EH (cell line): ENCODE data around the gene DCP1A.

Source experiments
- DNase-seq: peaks from one replicate; pipeline ENCODE4 v3.0.0-alpha.2; 2015; ENCODE audit warnings: low read depth

Gene DCP1A

GRCh38 chr3:53243785-53244184 is 103.6 kb downstream of the DCP1A start:
- DNase-seq, result no peak

- peak; percentile 87 for DNase-seq
Observed at GRCh38 chr3:53243165-53243564, 104.2 kb downstream of the DCP1A start.

- DNase-seq, result no peak
Observed at GRCh38 chr3:53242642-53243041, 104.7 kb downstream of the DCP1A start.

- DNase-seq, result no peak
Observed at GRCh38 chr3:53242155-53242554, 105.2 kb downstream of the DCP1A start.

GRCh38 chr3:53240989-53241972 is 106.1 kb downstream of the DCP1A start:
- no peak for DNase-seq

GRCh38 chr3:53239800-53240199 is 107.5 kb downstream of the DCP1A start:
- no peak for DNase-seq

- no peak for DNase-seq
Observed at GRCh38 chr3:53238886-53239285, 108.5 kb downstream of the DCP1A start.

- DNase-seq, result peak; percentile 99
Observed at GRCh38 chr3:53238051-53238850, 109.1 kb downstream of the DCP1A start.

GRCh38 chr3:53236112-53236841 is 111.1 kb downstream of the DCP1A start:
- DNase-seq, result peak; percentile 96

GRCh38 chr3:53235545-53235944 is 111.8 kb downstream of the DCP1A start:
- no peak for DNase-seq

- no peak for DNase-seq
Observed at GRCh38 chr3:53234841-53235232, 112.5 kb downstream of the DCP1A start.

- DNase-seq, result no peak
Observed at GRCh38 chr3:53234130-53234840, 113.1 kb downstream of the DCP1A start.
